Stromal cell of bone marrow (primary cell): Measurements from ENCODE around the gene REN.

Source experiments
- DNase-seq: peaks from one replicate; pipeline ENCODE4 v3.0.0-alpha.2; 2012; ENCODE audit warnings: low read depth

Gene REN

GRCh38 chr1:204106825-204107224, 59.3 kb downstream of the REN start:
- no peak for DNase-seq

GRCh38 chr1:204105131-204105515, 61.0 kb downstream of the REN start:
- DNase-seq, result no peak
